Uterus (tissue), 4 donors: ENCODE measurements around the gene STMN1. TPM values are rescaled to one million over a fixed set of nuclear protein-coding genes. Genes with fewer than 3 reads are reported as not detected.
"Not testable (repeated sequence)": the region's sequence is repeated elsewhere in the genome, so short reads cannot be mapped to it uniquely, and the experiment has no call there.

Experiments
- DNase-seq, 2 donors: peaks; one replicate each; pipeline ENCODE4 v3.0.0-alpha.2; 2019 to 2020
- H3K27ac ChIP-seq, 2 donors: fragments of 200-600 bp; sonication (generic); 1 replicate in 1 of 2; 2 replicates in 1 of 2; pipeline ENCODE4 v1.5.1; 2016 to 2018
- H3K27me3 ChIP-seq, 2 donors: fragments of 200-600 bp; sonication (generic); one replicate each; pipeline ENCODE4 v1.5.1; 2018 to 2019; ENCODE audit warnings: control low read depth in 1 of 2
- H3K36me3 ChIP-seq, 2 donors: fragments of 200-600 bp; sonication (generic); one replicate each; pipeline ENCODE4 v1.5.1; 2019; ENCODE audit warnings: control low read depth in 1 of 2
- H3K4me1 ChIP-seq, 2 donors: fragments of 200-600 bp; sonication (generic); one replicate each; pipeline ENCODE4 v1.5.1; 2018 to 2019; ENCODE audit warnings: control low read depth in 1 of 2
- H3K4me3 ChIP-seq, 2 donors: fragments of 200-600 bp; sonication (generic); 1 replicate in 1 of 2; 2 replicates in 1 of 2; pipeline ENCODE4 v1.5.1; 2018 to 2019; ENCODE audit warnings: mild to moderate bottlenecking in 1 of 2
- H3K9me3 ChIP-seq, 2 donors: fragments of 200-600 bp; sonication (generic); one replicate each; pipeline ENCODE4 v1.5.1; 2019; ENCODE audit warnings: control low read depth in 1 of 2
- CTCF ChIP-seq, 4 experiments: fragments of 200-600 bp in 2 of 4; fragments of 450-650 bp in 2 of 4; sonication (generic) in 2 of 4; IDR thresholded peaks; one replicate each; pipeline ENCODE4 v1.5.1; 2016 to 2019; ENCODE audit warnings: antibody characterized with exemption in 4 of 4, mild to moderate bottlenecking in 2 of 4, moderate library complexity in 1 of 4
- POLR2A ChIP-seq, 2 donors: fragments of 450-650 bp; IDR thresholded peaks; one replicate each; pipeline ENCODE4 v1.6.1; 2016; ENCODE audit warnings: antibody characterized with exemption in 2 of 2, mild to moderate bottlenecking in 1 of 2, moderate library complexity in 1 of 2
- intact Hi-C: fragments of 100-400 bp; cut with DNase I; formaldehyde crosslinking; loops from one replicate; pipeline ENCODE4 v1.15.1; 2023; ENCODE audit warnings: low total_unique reads
- total RNA-seq, 4 donors: library from RNA; depleted of rRNA in 3 of 4; stranded (reverse); fragments of >200 nt in 3 of 4; gene quantifications; one replicate each; pipeline versions ENCODE4 v1.1.0 to v1.2.4, GENCODE V29; 2014 to 2023
- donor health status: DM: yes; HTN: yes; CAD: no.

STMN1 gene
- total RNA-seq, 4 donors from 2014 or later: 34.6 to 100 (median 78.2) TPM

- intact Hi-C loops: no loop called here
- DNase-seq: peak in 1 of 2 donors; percentile 27
- Histone ChIP-seq H3K36me3 (no peaks in the 10 kb centered on the region), H3K9me3 (no peaks in the 10 kb centered on the region), H3K4me1 (no peaks in the 10 kb centered on the region), H3K27ac (peak overlapping the region; percentile 57 to 72), H3K4me3 (no peak overlapping the region), H3K27me3 (no peaks in the 10 kb centered on the region)
- no peak for TF ChIP-seq POLR2A (IDR thresholded peaks at IDR 0.05)
- TF ChIP-seq CTCF (IDR thresholded peaks at IDR 0.05): no peak
These were observed 27.5 kb upstream of the STMN1 start for GRCh38 chr1:25933479-25934365.

- DNase-seq, intact Hi-C loops, H3K4me1 ChIP-seq, H3K27me3 ChIP-seq, H3K36me3 ChIP-seq, H3K9me3 ChIP-seq, H3K4me3 ChIP-seq: not testable (repeated sequence)
- H3K27ac ChIP-seq: peak overlapping the region; percentile 57 to 72
These were observed 26.7 kb upstream of the STMN1 start for GRCh38 chr1:25932811-25933400.

- no peak for DNase-seq
- Histone ChIP-seq H3K27me3 (no peaks in the 10 kb centered on the region), H3K4me3 (no peak overlapping the region), H3K27ac (no peak overlapping the region), H3K36me3 (no peaks in the 10 kb centered on the region), H3K9me3 (no peaks in the 10 kb centered on the region), H3K4me1 (no peaks in the 10 kb centered on the region)
- no peak for TF ChIP-seq CTCF (IDR thresholded peaks at IDR 0.05)
- no peak for TF ChIP-seq POLR2A (IDR thresholded peaks at IDR 0.05)
- intact Hi-C loops: no loop called here
These were observed 26.1 kb upstream of the STMN1 start for GRCh38 chr1:25932321-25932720.

- intact Hi-C loops: no loop called here
- no peak for DNase-seq
- no peaks in the 10 kb centered on the region for H3K36me3 ChIP-seq
- no peaks in the 10 kb centered on the region for H3K27me3 ChIP-seq
- no peak overlapping the region for H3K4me3 ChIP-seq
- no peak for TF ChIP-seq CTCF (IDR thresholded peaks at IDR 0.05)
- no peak for TF ChIP-seq POLR2A (IDR thresholded peaks at IDR 0.05)
- no peaks in the 10 kb centered on the region for H3K9me3 ChIP-seq
- H3K4me1 ChIP-seq: no peaks in the 10 kb centered on the region
- H3K27ac ChIP-seq: no peak overlapping the region
These were observed 22.8 kb upstream of the STMN1 start for GRCh38 chr1:25929016-25929415.

GRCh38 chr1:25927521-25928265, 21.5 kb upstream of the STMN1 start:
- Histone ChIP-seq H3K4me3 (no peak overlapping the region), H3K4me1 (no peaks in the 10 kb centered on the region), H3K36me3 (no peaks in the 10 kb centered on the region), H3K9me3 (no peaks in the 10 kb centered on the region), H3K27me3 (no peaks in the 10 kb centered on the region), H3K27ac (no peak overlapping the region)
- no peak for DNase-seq
- intact Hi-C loops: no loop called here
- TF ChIP-seq POLR2A (IDR thresholded peaks at IDR 0.05) (no peak), CTCF (IDR thresholded peaks at IDR 0.05) (no peak)
